Dedifferentiated amniotic fluid mesenchymal stem cell (primary cell): ENCODE results near the gene PRCP.

Source experiments
- DNase-seq: peaks from one replicate; pipeline ENCODE4 v3.0.0-alpha.2; 2016; ENCODE audit errors: extremely low spot score

Gene PRCP

GRCh38 chr11:82786001-82786400 is 114.2 kb downstream of the PRCP start:
- no peak for DNase-seq

DNA sequence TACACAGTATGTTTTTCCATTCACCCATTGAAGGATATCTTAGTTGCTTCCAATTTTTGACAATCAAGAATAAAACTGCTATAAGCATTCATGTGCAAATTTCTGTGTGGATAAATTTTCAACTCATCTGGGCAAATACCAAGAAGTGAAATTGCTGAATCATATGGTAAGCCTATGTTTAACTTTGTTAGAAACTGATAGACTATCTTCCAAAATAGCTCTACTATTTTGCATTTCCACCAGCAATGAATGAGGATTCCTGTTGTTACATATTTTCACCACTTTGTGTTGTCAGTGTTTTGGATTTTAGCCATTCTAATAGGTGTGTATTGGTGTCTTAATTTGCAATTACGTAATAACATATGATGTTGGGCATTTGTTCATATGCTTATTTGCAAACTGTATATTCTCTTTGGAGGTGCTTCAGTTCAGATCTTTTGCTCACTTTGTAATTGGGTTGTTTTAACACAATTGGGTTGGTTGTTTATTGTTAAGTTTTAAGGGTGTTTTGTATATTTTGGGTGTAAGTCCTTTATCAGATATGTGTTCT is 117.3 kb downstream of the PRCP start:
- DNase-seq = no peak

GRCh38 chr11:82778776-82779175 is 121.5 kb downstream of the PRCP start:
- no peak for DNase-seq

DNA sequence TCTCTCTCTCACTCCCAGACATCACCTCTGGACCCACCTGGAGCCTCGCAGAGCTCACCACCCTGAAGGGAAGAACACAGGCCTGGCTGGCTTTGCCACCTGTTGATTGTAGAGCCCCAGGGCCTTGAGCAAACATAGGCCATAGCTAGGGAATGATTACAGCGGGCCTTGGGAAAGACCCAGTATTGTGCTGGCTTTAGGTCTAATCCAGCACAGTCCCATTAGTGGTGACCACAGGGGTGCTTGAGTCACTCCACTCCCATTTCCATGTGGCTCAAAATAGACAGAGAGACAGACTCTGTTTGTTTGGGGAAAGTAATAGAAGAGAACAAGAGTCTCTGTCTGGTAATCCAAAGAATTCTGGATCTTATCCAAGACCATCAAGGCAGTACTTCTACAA is 123.9 kb downstream of the PRCP start:
- DNase-seq = no peak

GRCh38 chr11:82775736-82776346 is 124.4 kb downstream of the PRCP start:
- DNase-seq = no peak

GRCh38 chr11:82775218-82775617 is 125.0 kb downstream of the PRCP start:
- DNase-seq = no peak
